ENCODE data around the gene PDGFRA. TPM values are rescaled to one million over a fixed set of nuclear protein-coding genes. Genes with fewer than 3 reads are reported as not detected.

PDGFRA gene
- total and polyA plus RNA-seq, 9 donors: 192 to 736 (median 245) TPM

DNA sequence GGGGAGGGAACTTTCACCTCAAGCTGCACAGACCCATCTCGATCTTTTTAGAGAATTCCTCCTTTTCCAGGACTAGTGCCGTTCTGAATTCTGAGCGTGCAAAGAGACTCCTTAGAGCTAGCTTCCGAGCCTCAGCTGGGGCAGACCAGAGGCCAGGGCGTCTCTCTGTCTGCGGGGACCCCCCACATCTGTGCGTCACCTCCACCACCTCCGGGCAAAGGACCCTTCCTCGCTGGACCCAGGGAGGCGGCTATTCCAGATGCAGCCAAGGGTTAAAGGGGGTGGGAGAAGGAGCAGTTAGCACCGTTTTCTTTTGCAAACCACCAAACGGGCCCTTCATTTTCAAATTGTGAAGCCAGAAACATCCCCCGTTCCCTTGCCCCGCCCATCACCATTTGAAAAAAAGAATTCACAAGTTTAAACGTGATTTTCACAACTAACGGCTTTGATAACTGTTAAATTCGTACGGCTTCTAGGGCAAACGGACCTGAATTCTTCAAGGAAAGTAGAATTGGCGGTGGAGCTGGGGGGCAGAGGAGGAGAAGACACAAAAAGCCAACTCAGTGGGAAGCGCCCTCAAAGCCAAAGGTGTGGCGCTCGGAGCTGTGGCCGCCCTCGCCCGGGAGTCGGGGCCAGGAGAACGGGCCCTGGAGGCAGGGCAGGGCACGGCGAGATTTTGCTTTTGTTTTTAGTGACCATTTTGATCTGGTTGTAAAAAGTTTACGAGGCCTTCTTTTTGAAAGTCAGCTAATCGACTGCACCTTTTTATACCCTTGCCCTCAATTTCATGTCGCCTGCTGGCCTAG, 3.3 kb upstream of the PDGFRA start:
- no peaks in the 10 kb centered on the region for H3K27me3 ChIP-seq
- no peaks in the 10 kb centered on the region for H3K9me3 ChIP-seq
- peak; percentile 30 to 60 (median 50) for DNase-seq
- 5 to 12% (median 5%) methylated on average over 33 of the region's 33 CpGs for WGBS, 3 donors
- TF ChIP-seq POLR2A (IDR thresholded peaks at IDR 0.05): no peak
- TF ChIP-seq, protein P1, sequence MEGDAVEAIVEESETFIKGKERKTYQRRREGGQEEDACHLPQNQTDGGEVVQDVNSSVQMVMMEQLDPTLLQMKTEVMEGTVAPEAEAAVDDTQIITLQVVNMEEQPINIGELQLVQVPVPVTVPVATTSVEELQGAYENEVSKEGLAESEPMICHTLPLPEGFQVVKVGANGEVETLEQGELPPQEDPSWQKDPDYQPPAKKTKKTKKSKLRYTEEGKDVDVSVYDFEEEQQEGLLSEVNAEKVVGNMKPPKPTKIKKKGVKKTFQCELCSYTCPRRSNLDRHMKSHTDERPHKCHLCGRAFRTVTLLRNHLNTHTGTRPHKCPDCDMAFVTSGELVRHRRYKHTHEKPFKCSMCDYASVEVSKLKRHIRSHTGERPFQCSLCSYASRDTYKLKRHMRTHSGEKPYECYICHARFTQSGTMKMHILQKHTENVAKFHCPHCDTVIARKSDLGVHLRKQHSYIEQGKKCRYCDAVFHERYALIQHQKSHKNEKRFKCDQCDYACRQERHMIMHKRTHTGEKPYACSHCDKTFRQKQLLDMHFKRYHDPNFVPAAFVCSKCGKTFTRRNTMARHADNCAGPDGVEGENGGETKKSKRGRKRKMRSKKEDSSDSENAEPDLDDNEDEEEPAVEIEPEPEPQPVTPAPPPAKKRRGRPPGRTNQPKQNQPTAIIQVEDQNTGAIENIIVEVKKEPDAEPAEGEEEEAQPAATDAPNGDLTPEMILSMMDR (IDR thresholded peaks at IDR 0.05): peak in 1 of 3 donors; percentile 13
- intact Hi-C loops (cut with DNase I): loop anchor here (2.0 to 10.0 kb wide), 14 partner anchors 161 to 1851 kb away; partner anchors contain the start of gene CHIC2 (in 1 of the 4)
- H3K4me1 ChIP-seq (ENCODE audit: insufficient read depth): peaks cover 4% of the 10 kb centered on the region
- H3K4me3 ChIP-seq: peak overlapping the region; percentile 32
- H3K36me3 ChIP-seq: no peaks in the 10 kb centered on the region
- H3K27ac ChIP-seq: peak overlapping the region; percentile 59 to 81

DNA sequence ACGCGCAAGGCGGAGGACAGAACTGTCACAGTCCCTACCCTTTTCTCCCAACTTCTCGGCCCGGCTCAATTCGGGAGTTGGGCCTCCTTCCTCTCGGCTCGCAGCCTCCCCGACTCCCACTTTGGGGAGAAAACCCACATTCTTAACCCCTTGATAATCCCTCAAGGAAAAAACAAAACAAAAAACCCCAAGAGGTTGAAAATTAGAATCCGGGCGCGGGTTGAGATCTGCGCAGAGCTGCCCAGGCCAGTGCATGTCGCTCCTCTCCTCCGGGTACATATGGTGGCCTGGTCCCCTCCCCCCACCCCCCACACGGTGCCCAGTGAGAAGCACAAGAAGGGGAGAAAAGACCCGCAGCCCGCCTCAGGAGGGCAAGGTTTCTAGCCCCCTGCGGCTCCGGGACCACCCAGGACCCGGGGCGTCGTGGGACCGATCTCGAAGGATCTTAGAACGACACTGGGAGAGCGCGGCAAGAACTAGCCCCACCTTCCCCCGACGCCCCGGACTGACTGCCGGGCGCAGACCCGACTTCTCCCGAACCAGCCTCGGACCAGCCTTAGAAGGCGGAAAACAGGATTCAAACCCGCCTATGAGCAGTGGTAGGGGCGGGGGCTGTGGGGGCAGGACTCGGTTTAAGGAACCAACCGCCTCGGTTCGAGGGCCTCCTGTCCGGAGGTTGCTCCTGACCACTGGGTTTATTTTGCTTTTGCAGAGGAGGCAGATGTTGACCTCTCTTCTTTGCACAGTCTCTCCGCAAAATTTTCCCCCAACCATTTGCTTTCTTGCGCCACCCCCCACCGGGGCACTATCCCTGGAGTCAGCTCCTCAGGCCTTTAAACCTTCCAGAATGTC, 2.5 kb upstream of the PDGFRA start:
- intact Hi-C loops (cut with DNase I): loop anchor here (2.0 to 10.0 kb wide), 14 partner anchors 162 to 1852 kb away; partner anchors contain the start of gene CHIC2 (in 1 of the 4)
- peaks cover 4% of the 10 kb centered on the region for H3K4me1 ChIP-seq (ENCODE audit: insufficient read depth)
- WGBS, 3 donors: 3 to 5% (median 4%) methylated on average over 47 of the region's 47 CpGs
- DNase-seq: peak; percentile 69 to 85 (median 83)
- H3K27ac ChIP-seq: peak overlapping the region; percentile 59 to 81
- H3K27me3 ChIP-seq: no peaks in the 10 kb centered on the region
- H3K4me3 ChIP-seq: peak overlapping the region; percentile 32
- H3K36me3 ChIP-seq: no peaks in the 10 kb centered on the region
- H3K9me3 ChIP-seq: no peaks in the 10 kb centered on the region
- TF ChIP-seq EP300 (IDR thresholded peaks at IDR 0.05) (no peak), POLR2A (IDR thresholded peaks at IDR 0.05) (peak; percentile 73)

DNA sequence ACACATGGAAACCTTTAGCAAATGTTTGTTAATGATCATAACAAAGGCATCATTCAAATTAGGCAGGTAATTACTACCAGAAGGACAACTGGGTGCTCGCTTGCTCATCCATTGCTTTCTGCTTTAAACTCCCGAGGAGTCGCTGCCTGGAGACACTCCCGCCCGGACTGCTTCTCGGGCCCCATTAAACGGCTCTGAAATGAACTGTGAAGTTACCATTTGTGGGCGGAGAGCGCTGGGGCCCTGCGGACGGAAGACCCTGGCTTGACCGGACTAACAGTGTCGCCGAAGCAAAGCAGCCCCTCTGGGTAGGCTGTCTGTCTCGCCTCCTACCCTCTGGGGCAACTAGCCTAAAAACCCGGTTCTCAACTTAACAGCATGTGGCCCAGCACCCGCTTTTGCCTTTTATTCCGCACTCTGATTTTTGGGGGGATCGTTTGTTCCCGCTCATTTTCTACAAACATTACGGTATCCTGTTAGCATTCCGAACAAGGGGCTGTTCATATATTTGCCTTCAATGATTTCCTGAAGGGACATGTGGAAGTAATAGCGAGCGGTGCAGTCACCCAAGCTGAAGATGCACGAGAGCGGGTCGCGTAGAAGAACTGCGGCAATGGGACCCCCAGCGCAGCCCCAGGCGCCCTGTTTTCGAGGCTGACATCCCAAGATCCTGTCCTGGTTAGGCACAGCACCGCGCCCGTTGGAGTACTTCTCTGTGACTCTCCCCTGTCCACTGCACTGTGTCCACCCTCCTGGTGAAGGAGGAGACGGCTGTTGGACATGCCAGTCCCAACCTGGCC, 1.6 kb upstream of the PDGFRA start:
- H3K4me1 ChIP-seq (ENCODE audit: insufficient read depth): peaks cover 4% of the 10 kb centered on the region
- DNase-seq: peak; percentile 40 to 58 (median 43)
- intact Hi-C loops (cut with DNase I): loop anchor here (2.0 to 10.0 kb wide), 14 partner anchors 163 to 1853 kb away; partner anchors contain the start of gene CHIC2 (in 1 of the 4)

DNA sequence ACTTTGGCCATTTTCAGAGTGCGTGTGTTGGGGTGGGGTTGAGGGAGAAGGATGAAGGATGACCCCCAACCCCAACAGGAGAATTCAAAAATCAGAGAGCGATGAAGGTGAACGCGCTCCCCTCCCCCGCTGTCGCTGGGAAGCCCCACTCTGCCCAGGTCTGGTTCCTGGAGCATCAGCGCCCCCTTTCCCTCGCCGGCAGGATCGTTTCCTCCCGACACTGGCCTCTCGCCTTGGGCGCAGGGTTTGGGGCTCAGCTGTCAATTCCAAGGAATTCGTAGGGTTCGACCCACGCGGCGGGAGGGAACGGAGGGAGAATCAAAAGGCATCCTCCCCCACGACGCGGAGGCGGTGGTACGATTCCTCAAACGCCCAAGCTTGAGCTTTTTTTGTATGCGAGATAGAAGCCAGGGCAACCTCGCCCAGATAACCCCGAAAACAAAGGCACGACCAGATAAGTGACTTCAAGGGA, 1.0 kb upstream of the PDGFRA start:
- no peaks in the 10 kb centered on the region for H3K27me3 ChIP-seq
- WGBS, 3 donors: 1 to 3% (median 1%) methylated on average over 29 of the region's 29 CpGs
- no peaks in the 10 kb centered on the region for H3K36me3 ChIP-seq
- intact Hi-C loops (cut with DNase I): loop anchor here (5.0 to 10.0 kb wide), 13 partner anchors 163 to 1853 kb away; partner anchors contain the start of gene CHIC2 (in 1 of the 4)
- peak; percentile 92 to 95 (median 93) for DNase-seq
- TF ChIP-seq POLR2A (IDR thresholded peaks at IDR 0.05) (peak; percentile 28), EP300 (IDR thresholded peaks at IDR 0.05) (no peak)
- TF ChIP-seq, protein P1 (IDR thresholded peaks at IDR 0.05): peak; percentile 70 to 91 (median 87)
- peak overlapping the region; percentile 32 for H3K4me3 ChIP-seq
- no peaks in the 10 kb centered on the region for H3K9me3 ChIP-seq
- peak overlapping the region; percentile 59 to 81 for H3K27ac ChIP-seq
- peaks cover 4% of the 10 kb centered on the region for H3K4me1 ChIP-seq (ENCODE audit: insufficient read depth)

More for the DNA sequence above, 1.6 kb upstream of the PDGFRA start:
- H3K27me3 ChIP-seq: no peaks in the 10 kb centered on the region
- peak overlapping the region; percentile 32 for H3K4me3 ChIP-seq
- no peaks in the 10 kb centered on the region for H3K9me3 ChIP-seq
- WGBS, 3 donors: 0 to 1% (median 1%) methylated on average over 36 of the region's 36 CpGs
- peak overlapping the region; percentile 59 to 81 for H3K27ac ChIP-seq
- H3K36me3 ChIP-seq: no peaks in the 10 kb centered on the region
- TF ChIP-seq, protein P1 (IDR thresholded peaks at IDR 0.05): no peak
- TF ChIP-seq POLR2A (IDR thresholded peaks at IDR 0.05) (no peak), EP300 (IDR thresholded peaks at IDR 0.05) (no peak)

Measured in ovary (tissue), 9 donors.